Activated naive CD4-positive, alpha-beta T cell treated with anti-CD3 and anti-CD28 coated beads, Interleukin-2, amount 50 U/mL, for 72 hours (primary cell): ENCODE measurements around the gene PBRM1. TPM values are rescaled to one million over a fixed set of nuclear protein-coding genes. Genes with fewer than 3 reads are reported as not detected.
A peak's percentile ranks its signal among the peaks of the same experiment; 100 is the strongest.
"Not testable (repeated sequence)": the region's sequence is repeated elsewhere in the genome, so short reads cannot be mapped to it uniquely, and the experiment has no call there.

Source experiments
- ATAC-seq, 2 donors: fragments of 150-1000 bp; cut with Tn5 transposase; 2 replicates each; pipeline ENCODE4 v1.10.0; 2021; ENCODE audit warnings: mild to moderate bottlenecking in 2 of 2, moderate library complexity in 2 of 2
- DNase-seq, 2 donors: peaks; one replicate each; pipeline ENCODE4 v3.0.0; 2021 to 2022; ENCODE audit warnings: low spot score in 2 of 2
- H3K27ac Mint-ChIP-seq, 2 donors: one replicate each; pipeline ENCODE4 v1.8.0; 2022; ENCODE audit warnings: mild to moderate bottlenecking in 2 of 2, mixed read lengths in 2 of 2
- H3K36me3 Mint-ChIP-seq, 2 donors: one replicate each; pipeline ENCODE4 v1.8.0; 2022; ENCODE audit warnings: mixed read lengths in 2 of 2
- H3K9me3 Mint-ChIP-seq, 2 donors: one replicate each; pipeline ENCODE4 v1.8.0; 2022; ENCODE audit warnings: mixed read lengths in 2 of 2
- total RNA-seq, 2 donors: library from RNA; stranded (reverse); gene quantifications; one replicate each; pipeline ENCODE4 v1.2.3, GENCODE V29; 2022

The PBRM1 gene
- total RNA-seq, result 10 to 100 TPM; 69.5 to 70.1 TPM

- ATAC-seq (peak; percentile 73 to 77), DNase-seq (peak; percentile 92)
- no peaks in the 10 kb centered on the region for H3K9me3 Mint-ChIP-seq
- peak within 1 kb of the TSS; percentile 96 to 98 for H3K27ac Mint-ChIP-seq
- peaks cover 56 to 65% of the 10 kb centered on the region in 2 donors for H3K36me3 Mint-ChIP-seq
These were observed at the start of gene PBRM1, which contains the start of gene GNL3 for GRCh38 chr3:52685709-52686691. Gene PBRM1 (minus strand): TSS chr3:52685913. Gene GNL3 (plus strand): TSS chr3:52686032. CDS start chr3:52686093, 61 bp downstream.

- H3K36me3 Mint-ChIP-seq, result peaks cover 19 to 72% of the 10 kb centered on the region in 2 donors
These were observed 47.7 kb upstream of the PBRM1 start for GRCh38 chr3:52733256-52733891.

GRCh38 chr3:52731590-52731989, 45.9 kb upstream of the PBRM1 start:
- no peak overlapping the region for H3K27ac Mint-ChIP-seq
- peaks cover 8 to 22% of the 10 kb centered on the region in 2 donors for H3K9me3 Mint-ChIP-seq
- ATAC-seq, result no peak
- H3K36me3 Mint-ChIP-seq, result peaks cover 19 to 81% of the 10 kb centered on the region in 2 donors
- DNase-seq, result no peak

More at GRCh38 chr3:52733256-52733891, 47.7 kb upstream of the PBRM1 start:
- ATAC-seq (no peak), DNase-seq (no peak)
- H3K9me3 Mint-ChIP-seq, result peaks cover 8 to 22% of the 10 kb centered on the region in 2 donors
- no peak overlapping the region for H3K27ac Mint-ChIP-seq

GRCh38 chr3:52730681-52731080, 45.0 kb upstream of the PBRM1 start:
- H3K36me3 Mint-ChIP-seq, result peaks cover 19 to 77% of the 10 kb centered on the region in 2 donors
- ATAC-seq (no peak), DNase-seq (no peak)
- peaks cover 8 to 22% of the 10 kb centered on the region in 2 donors for H3K9me3 Mint-ChIP-seq
- peak overlapping the region; percentile 2 to 4 for H3K27ac Mint-ChIP-seq

- peaks cover 8 to 21% of the 10 kb centered on the region in 2 donors for H3K9me3 Mint-ChIP-seq
- H3K36me3 Mint-ChIP-seq, result peaks cover 18 to 60% of the 10 kb centered on the region in 2 donors
- not testable (repeated sequence) for H3K27ac Mint-ChIP-seq, DNase-seq, ATAC-seq
These were observed 43.0 kb upstream of the PBRM1 start for GRCh38 chr3:52728753-52729152.

- peaks cover 0 to 32% of the 10 kb centered on the region in 2 donors for H3K36me3 Mint-ChIP-seq
- peaks cover 0 to 8% of the 10 kb centered on the region in 2 donors for H3K9me3 Mint-ChIP-seq
- no peak overlapping the region for H3K27ac Mint-ChIP-seq
- no peak for DNase-seq
- no peak for ATAC-seq
These were observed 38.8 kb upstream of the PBRM1 start for GRCh38 chr3:52724511-52724910.

- ATAC-seq, result no peak
These were observed 38.2 kb upstream of the PBRM1 start for GRCh38 chr3:52723935-52724334.

GRCh38 chr3:52722491-52722890, 36.8 kb upstream of the PBRM1 start:
- no peak for ATAC-seq
- Mint-ChIP-seq H3K9me3 (peaks cover 0 to 9% of the 10 kb centered on the region in 2 donors), H3K36me3 (peaks cover 0 to 24% of the 10 kb centered on the region in 2 donors), H3K27ac (no peak overlapping the region)
- no peak for DNase-seq

More at GRCh38 chr3:52723935-52724334, 38.2 kb upstream of the PBRM1 start:
- Mint-ChIP-seq H3K36me3 (peaks cover 0 to 33% of the 10 kb centered on the region in 2 donors), H3K27ac (no peak overlapping the region), H3K9me3 (peaks cover 0 to 9% of the 10 kb centered on the region in 2 donors)
- no peak for DNase-seq

GRCh38 chr3:52721730-52722008, 36.0 kb upstream of the PBRM1 start:
- H3K9me3 Mint-ChIP-seq, result peaks cover 0 to 9% of the 10 kb centered on the region in 2 donors
- peak in 1 of 2 donors; percentile 61 for ATAC-seq
- peaks cover 0 to 23% of the 10 kb centered on the region in 2 donors for H3K36me3 Mint-ChIP-seq
- H3K27ac Mint-ChIP-seq, result peak overlapping the region in 1 of 2 donors; percentile 27
- DNase-seq, result no peak

- no peak for DNase-seq
- Mint-ChIP-seq H3K27ac (peak overlapping the region; percentile 27 to 71), H3K9me3 (peaks cover 0 to 9% of the 10 kb centered on the region in 2 donors), H3K36me3 (peaks cover 0 to 23% of the 10 kb centered on the region in 2 donors)
- ATAC-seq, result peak; percentile 63 to 70
These were observed 35.5 kb upstream of the PBRM1 start for GRCh38 chr3:52721002-52721729.

GRCh38 chr3:52719618-52720017, 33.9 kb upstream of the PBRM1 start:
- peak overlapping the region; percentile 62 to 71 for H3K27ac Mint-ChIP-seq
- peaks cover 0 to 23% of the 10 kb centered on the region in 2 donors for H3K36me3 Mint-ChIP-seq
- H3K9me3 Mint-ChIP-seq, result peaks cover 0 to 9% of the 10 kb centered on the region in 2 donors
- DNase-seq (no peak), ATAC-seq (no peak)

- no peak overlapping the region for H3K27ac Mint-ChIP-seq
- peaks cover 0 to 22% of the 10 kb centered on the region in 2 donors for H3K36me3 Mint-ChIP-seq
- DNase-seq (no peak), ATAC-seq (no peak)
- H3K9me3 Mint-ChIP-seq, result peaks cover 0 to 4% of the 10 kb centered on the region in 2 donors
These were observed 30.1 kb upstream of the PBRM1 start for GRCh38 chr3:52715714-52716305.

GRCh38 chr3:52714335-52715302, 28.9 kb upstream of the PBRM1 start:
- Mint-ChIP-seq H3K36me3 (peaks cover 0 to 10% of the 10 kb centered on the region in 2 donors), H3K27ac (no peak overlapping the region), H3K9me3 (peaks cover 0 to 2% of the 10 kb centered on the region in 2 donors)
- ATAC-seq, result no peak
- no peak for DNase-seq

- DNase-seq (no peak), ATAC-seq (no peak)
- Mint-ChIP-seq H3K9me3 (no peaks in the 10 kb centered on the region), H3K27ac (peak overlapping the region in 1 of 2 donors; percentile 75), H3K36me3 (peaks cover 3 to 11% of the 10 kb centered on the region in 2 donors)
These were observed 26.8 kb upstream of the PBRM1 start for GRCh38 chr3:52712291-52713212.
